HG02588 (cell line): ENCODE data around the gene ADRA2C.
"Not testable (repeated sequence)": the region's sequence is repeated elsewhere in the genome, so short reads cannot be mapped to it uniquely, and the experiment has no call there.

Experiments
- ATAC-seq: cut with Tn5 transposase; IDR thresholded peaks from one replicate; pipeline ENCODE4 v1.9.1; 2021; ENCODE audit warnings: mild to moderate bottlenecking, moderate library complexity; ENCODE audit not compliant: unreplicated experiment

Gene ADRA2C

GRCh38 chr4:3810796-3811485 is 44.8 kb downstream of the ADRA2C start:
- no peak for ATAC-seq

GRCh38 chr4:3811621-3812020 is 45.4 kb downstream of the ADRA2C start:
- no peak for ATAC-seq

- ATAC-seq, result no peak
Measured at GRCh38 chr4:3812211-3812934, 46.2 kb downstream of the ADRA2C start.

- no peak for ATAC-seq
Measured at GRCh38 chr4:3813151-3814052, 47.2 kb downstream of the ADRA2C start.

DNA sequence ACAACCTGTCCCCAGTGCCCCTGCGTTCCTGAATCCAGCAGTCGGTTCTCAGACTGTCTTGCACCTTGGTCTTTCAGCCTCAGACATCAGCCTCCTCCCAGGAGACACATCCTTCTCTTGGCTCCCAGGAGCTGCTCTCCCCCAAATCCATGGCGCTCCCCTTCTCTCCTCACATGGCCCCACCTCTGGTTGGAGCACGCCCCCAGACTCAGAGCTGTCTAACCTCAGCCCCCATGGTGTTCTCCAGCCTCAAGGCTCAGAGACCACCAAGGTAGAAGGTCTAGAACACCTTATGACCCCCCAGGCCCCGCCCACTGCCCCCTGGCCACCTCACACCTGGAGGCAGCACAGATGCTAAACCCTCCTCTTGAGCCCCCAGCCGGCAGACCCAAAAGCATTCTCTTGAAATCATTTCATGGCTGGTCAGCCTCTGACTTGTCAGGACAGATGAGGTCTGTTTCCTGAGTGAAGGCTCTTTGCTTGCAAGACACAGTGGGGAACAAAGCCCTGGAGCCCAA is 47.9 kb downstream of the ADRA2C start:
- ATAC-seq, result no peak

GRCh38 chr4:3814838-3815237 is 48.7 kb downstream of the ADRA2C start:
- not testable (repeated sequence) for ATAC-seq

DNA sequence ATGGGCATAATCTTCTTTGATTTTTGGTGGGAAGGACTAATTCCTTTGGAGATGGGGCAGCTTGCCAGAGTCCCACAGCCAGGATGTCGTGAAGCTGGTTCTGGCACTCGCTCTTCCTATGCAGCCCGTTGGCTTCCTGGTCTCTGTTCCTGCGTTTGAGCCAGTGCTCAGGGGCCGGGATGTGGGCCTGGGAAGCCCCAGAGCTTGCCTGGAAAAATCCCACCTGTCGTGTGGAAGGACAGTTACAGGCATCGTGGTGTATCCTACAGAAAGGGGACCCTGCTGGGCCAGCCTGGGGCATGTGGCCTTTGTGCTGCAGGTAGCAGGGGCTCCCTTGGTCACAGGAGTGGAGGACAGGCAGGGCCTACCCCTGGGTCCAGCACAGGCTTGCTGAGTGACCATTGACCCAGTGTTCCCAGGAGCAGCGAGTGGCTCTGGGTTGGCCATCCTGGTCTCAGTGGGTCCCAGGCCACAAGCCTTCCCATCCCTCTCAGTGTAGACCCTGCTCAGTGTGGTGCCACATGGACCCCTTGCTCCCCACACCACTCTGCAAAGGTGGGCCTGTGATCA is 50.2 kb downstream of the ADRA2C start:
- no peak for ATAC-seq

DNA sequence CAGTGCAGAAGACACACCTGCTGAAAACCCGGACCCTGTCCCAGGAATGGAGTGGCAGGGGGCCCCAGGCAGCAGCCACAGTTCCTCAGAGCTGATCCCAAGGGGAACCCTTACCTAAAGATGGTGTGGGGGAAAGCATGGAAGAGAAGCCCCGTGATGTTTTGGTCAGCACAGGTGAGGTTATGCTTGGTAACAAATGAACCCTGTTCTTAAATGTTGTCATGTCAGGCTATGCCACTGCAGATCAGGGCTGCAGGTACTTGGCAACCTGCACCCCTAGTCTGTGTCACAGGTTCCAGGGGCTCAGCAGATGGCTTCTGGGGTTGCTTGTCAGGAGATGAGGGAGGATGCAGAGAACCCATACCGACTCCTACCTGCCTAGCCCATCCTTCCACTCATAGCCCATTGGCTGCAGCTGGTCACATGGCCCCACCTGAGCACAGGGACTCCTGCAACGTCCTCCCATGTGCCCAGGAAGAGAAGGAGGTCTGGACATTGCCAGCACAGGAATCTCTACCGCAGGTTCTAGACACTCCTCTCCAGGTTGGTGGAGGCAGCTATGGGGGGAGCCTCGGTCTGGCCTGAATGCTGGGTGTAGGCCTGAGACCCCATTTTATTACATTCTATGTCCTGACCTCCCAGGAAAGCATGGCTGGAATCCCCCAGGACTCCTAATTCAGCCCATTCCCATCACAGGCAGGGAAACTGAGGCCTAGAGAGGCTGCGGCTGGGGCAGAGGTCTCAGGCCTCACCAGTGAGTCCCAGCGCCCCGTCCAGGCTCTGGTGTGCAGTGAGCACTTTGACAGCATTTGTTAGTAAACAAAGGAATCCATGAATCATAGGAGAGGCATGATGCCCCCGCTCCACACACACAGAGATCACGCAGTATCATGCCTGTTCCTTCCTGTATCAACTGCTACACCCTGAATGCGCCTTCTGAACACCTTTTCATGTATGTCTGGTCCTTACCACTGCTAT is 51.1 kb downstream of the ADRA2C start:
- ATAC-seq, result no peak
